IgD-negative memory B cell (primary cell): ENCODE measurements around the gene HIVEP3. TPM values are rescaled to one million over a fixed set of nuclear protein-coding genes. Genes with fewer than 3 reads are reported as not detected.

Source experiments
- H3K27ac Mint-ChIP-seq, 3 donors: one replicate each; pipeline ENCODE4 v1.8.0; 2020 to 2022; ENCODE audit warnings: mild to moderate bottlenecking in 3 of 3, mixed read lengths in 3 of 3, moderate library complexity in 1 of 3
- H3K27me3 Mint-ChIP-seq: one replicate; pipeline ENCODE4 v1.8.0; 2021; ENCODE audit warnings: mixed read lengths
- H3K36me3 Mint-ChIP-seq: one replicate; pipeline ENCODE4 v1.8.0; 2020; ENCODE audit warnings: mild to moderate bottlenecking, mixed read lengths
- H3K4me1 Mint-ChIP-seq, 3 donors: one replicate each; pipeline ENCODE4 v1.8.0; 2020 to 2022; ENCODE audit warnings: mixed read lengths in 3 of 3, mild to moderate bottlenecking in 1 of 3
- H3K4me3 Mint-ChIP-seq, 4 donors: one replicate each; pipeline ENCODE4 v1.8.0; 2020 to 2022; ENCODE audit warnings: mild to moderate bottlenecking in 4 of 4, mixed read lengths in 4 of 4, moderate library complexity in 3 of 4
- H3K9me3 Mint-ChIP-seq, 3 donors: one replicate each; pipeline ENCODE4 v1.8.0; 2020 to 2021; ENCODE audit warnings: mixed read lengths in 3 of 3, mild to moderate bottlenecking in 1 of 3
- polyA plus RNA-seq: library from polyadenylated mRNA; unstranded; fragments of 300-500 nt; fragmentation: Illumina TruSeq; gene quantifications from one replicate; pipeline ENCODE4 v1.2.3, GENCODE V29; 2021

The HIVEP3 gene
- polyA plus RNA-seq, 1 donor from 2014 or later, result 1.4 TPM

- Mint-ChIP-seq H3K27ac (no peak overlapping the region), H3K27me3 (no peaks in the 10 kb centered on the region), H3K4me3 (peak overlapping the region in 2 of 4 donors; percentile 45 to 53), H3K36me3 (no peaks in the 10 kb centered on the region), H3K4me1 (peaks cover 38 to 50% (median 47%) of the 10 kb centered on the region in 3 donors), H3K9me3 (peaks cover 3 to 8% (median 4%) of the 10 kb centered on the region in 3 donors)
Measured at GRCh38 chr1:41765152-41765551, 153.6 kb downstream of the HIVEP3 start.

- peak overlapping the region in 2 of 4 donors; percentile 53 to 62 for H3K4me3 Mint-ChIP-seq
- peak overlapping the region in 1 of 3 donors; percentile 44 for H3K27ac Mint-ChIP-seq
- H3K9me3 Mint-ChIP-seq, result peaks cover 3 to 8% (median 4%) of the 10 kb centered on the region in 3 donors
- H3K27me3 Mint-ChIP-seq, result no peaks in the 10 kb centered on the region
- H3K36me3 Mint-ChIP-seq, result no peaks in the 10 kb centered on the region
- peaks cover 38 to 50% (median 47%) of the 10 kb centered on the region in 3 donors for H3K4me1 Mint-ChIP-seq
Measured at GRCh38 chr1:41764656-41765055, 154.1 kb downstream of the HIVEP3 start.

- H3K27ac Mint-ChIP-seq, result peak overlapping the region in 1 of 3 donors; percentile 40
- no peaks in the 10 kb centered on the region for H3K27me3 Mint-ChIP-seq
- peaks cover 23 to 35% (median 32%) of the 10 kb centered on the region in 3 donors for H3K4me1 Mint-ChIP-seq
- H3K9me3 Mint-ChIP-seq, result peaks cover 3 to 8% (median 4%) of the 10 kb centered on the region in 3 donors
- no peaks in the 10 kb centered on the region for H3K36me3 Mint-ChIP-seq
- H3K4me3 Mint-ChIP-seq, result no peak overlapping the region
Measured at GRCh38 chr1:41762777-41763176, 155.9 kb downstream of the HIVEP3 start.

- Mint-ChIP-seq H3K27ac (no peak overlapping the region), H3K4me1 (peaks cover 22 to 34% (median 30%) of the 10 kb centered on the region in 3 donors), H3K36me3 (no peaks in the 10 kb centered on the region), H3K27me3 (no peaks in the 10 kb centered on the region), H3K9me3 (peaks cover 3 to 8% (median 4%) of the 10 kb centered on the region in 3 donors), H3K4me3 (no peak overlapping the region)
Measured at GRCh38 chr1:41762251-41762650, 156.5 kb downstream of the HIVEP3 start.

GRCh38 chr1:41758904-41759548 is 159.7 kb downstream of the HIVEP3 start:
- Mint-ChIP-seq H3K27me3 (no peaks in the 10 kb centered on the region), H3K9me3 (peaks cover 4 to 8% (median 5%) of the 10 kb centered on the region in 3 donors), H3K4me3 (no peak overlapping the region), H3K4me1 (peaks cover 9 to 13% (median 12%) of the 10 kb centered on the region in 3 donors), H3K27ac (no peak overlapping the region), H3K36me3 (no peaks in the 10 kb centered on the region)

GRCh38 chr1:41758500-41758899 is 160.2 kb downstream of the HIVEP3 start:
- H3K27ac Mint-ChIP-seq, result no peak overlapping the region
- H3K9me3 Mint-ChIP-seq, result peaks cover 4 to 8% (median 5%) of the 10 kb centered on the region in 3 donors
- H3K4me1 Mint-ChIP-seq, result peaks cover 8 to 15% (median 14%) of the 10 kb centered on the region in 3 donors
- no peaks in the 10 kb centered on the region for H3K36me3 Mint-ChIP-seq
- H3K4me3 Mint-ChIP-seq, result no peak overlapping the region
- H3K27me3 Mint-ChIP-seq, result no peaks in the 10 kb centered on the region

- Mint-ChIP-seq H3K27me3 (peaks cover 3% of the 10 kb centered on the region), H3K36me3 (no peaks in the 10 kb centered on the region), H3K4me1 (peaks cover 32 to 46% (median 35%) of the 10 kb centered on the region in 3 donors), H3K9me3 (peaks cover 0 to 2% (median 0%) of the 10 kb centered on the region in 3 donors), H3K27ac (peak overlapping the region in 1 of 3 donors; percentile 31), H3K4me3 (no peak overlapping the region)
Measured at GRCh38 chr1:41754540-41754939, 164.2 kb downstream of the HIVEP3 start.

- Mint-ChIP-seq H3K36me3 (no peaks in the 10 kb centered on the region), H3K9me3 (peaks cover 0 to 2% (median 0%) of the 10 kb centered on the region in 3 donors), H3K4me1 (peaks cover 35 to 55% (median 36%) of the 10 kb centered on the region in 3 donors), H3K27ac (peak overlapping the region; percentile 70 to 99 (median 96)), H3K4me3 (peak overlapping the region in 2 of 4 donors; percentile 35 to 76), H3K27me3 (peaks cover 3% of the 10 kb centered on the region)
Measured at GRCh38 chr1:41752514-41753170, 166.1 kb downstream of the HIVEP3 start.

- Mint-ChIP-seq H3K27ac (peak overlapping the region; percentile 96 to 99 (median 96)), H3K36me3 (no peaks in the 10 kb centered on the region), H3K9me3 (peaks cover 0 to 2% (median 0%) of the 10 kb centered on the region in 3 donors), H3K27me3 (peaks cover 3% of the 10 kb centered on the region), H3K4me1 (peaks cover 35 to 55% (median 36%) of the 10 kb centered on the region in 3 donors), H3K4me3 (peak overlapping the region; percentile 68 to 91 (median 78))
Measured at GRCh38 chr1:41751804-41752513, 166.8 kb downstream of the HIVEP3 start.

- Mint-ChIP-seq H3K4me3 (peak overlapping the region in 2 of 4 donors; percentile 29 to 91), H3K9me3 (no peaks in the 10 kb centered on the region), H3K4me1 (peaks cover 37 to 57% (median 38%) of the 10 kb centered on the region in 3 donors), H3K27ac (peak overlapping the region; percentile 5 to 96 (median 96)), H3K27me3 (peaks cover 3% of the 10 kb centered on the region), H3K36me3 (no peaks in the 10 kb centered on the region)
Measured at GRCh38 chr1:41749991-41750745, 168.6 kb downstream of the HIVEP3 start.

GRCh38 chr1:41745022-41745421 is 173.7 kb downstream of the HIVEP3 start:
- Mint-ChIP-seq H3K9me3 (no peaks in the 10 kb centered on the region), H3K4me1 (peaks cover 31 to 50% (median 37%) of the 10 kb centered on the region in 3 donors), H3K4me3 (no peak overlapping the region), H3K27ac (peak overlapping the region in 2 of 3 donors; percentile 10 to 75), H3K36me3 (no peaks in the 10 kb centered on the region), H3K27me3 (no peaks in the 10 kb centered on the region)

- H3K4me3 Mint-ChIP-seq, result peak overlapping the region in 1 of 4 donors; percentile 42
- no peak overlapping the region for H3K27ac Mint-ChIP-seq
- H3K9me3 Mint-ChIP-seq, result no peaks in the 10 kb centered on the region
- peaks cover 34 to 54% (median 47%) of the 10 kb centered on the region in 3 donors for H3K4me1 Mint-ChIP-seq
- no peaks in the 10 kb centered on the region for H3K27me3 Mint-ChIP-seq
- no peaks in the 10 kb centered on the region for H3K36me3 Mint-ChIP-seq
Measured at GRCh38 chr1:41743366-41743765, 175.4 kb downstream of the HIVEP3 start.

GRCh38 chr1:41742219-41742618 is 176.5 kb downstream of the HIVEP3 start:
- H3K4me1 Mint-ChIP-seq, result peaks cover 34 to 58% (median 55%) of the 10 kb centered on the region in 3 donors
- H3K27ac Mint-ChIP-seq, result no peak overlapping the region
- no peaks in the 10 kb centered on the region for H3K9me3 Mint-ChIP-seq
- peak overlapping the region in 2 of 4 donors; percentile 2 to 40 for H3K4me3 Mint-ChIP-seq
- no peaks in the 10 kb centered on the region for H3K27me3 Mint-ChIP-seq
- H3K36me3 Mint-ChIP-seq, result no peaks in the 10 kb centered on the region

- peak overlapping the region in 1 of 3 donors; percentile 25 for H3K27ac Mint-ChIP-seq
- H3K4me3 Mint-ChIP-seq, result peak overlapping the region in 1 of 4 donors; percentile 36
- H3K27me3 Mint-ChIP-seq, result no peaks in the 10 kb centered on the region
- H3K4me1 Mint-ChIP-seq, result peaks cover 34 to 60% (median 55%) of the 10 kb centered on the region in 3 donors
- H3K9me3 Mint-ChIP-seq, result no peaks in the 10 kb centered on the region
- no peaks in the 10 kb centered on the region for H3K36me3 Mint-ChIP-seq
Measured at GRCh38 chr1:41741244-41741643, 177.5 kb downstream of the HIVEP3 start.
